ENCODE measurements around the gene DHX9.

DHX9 gene

DNA sequence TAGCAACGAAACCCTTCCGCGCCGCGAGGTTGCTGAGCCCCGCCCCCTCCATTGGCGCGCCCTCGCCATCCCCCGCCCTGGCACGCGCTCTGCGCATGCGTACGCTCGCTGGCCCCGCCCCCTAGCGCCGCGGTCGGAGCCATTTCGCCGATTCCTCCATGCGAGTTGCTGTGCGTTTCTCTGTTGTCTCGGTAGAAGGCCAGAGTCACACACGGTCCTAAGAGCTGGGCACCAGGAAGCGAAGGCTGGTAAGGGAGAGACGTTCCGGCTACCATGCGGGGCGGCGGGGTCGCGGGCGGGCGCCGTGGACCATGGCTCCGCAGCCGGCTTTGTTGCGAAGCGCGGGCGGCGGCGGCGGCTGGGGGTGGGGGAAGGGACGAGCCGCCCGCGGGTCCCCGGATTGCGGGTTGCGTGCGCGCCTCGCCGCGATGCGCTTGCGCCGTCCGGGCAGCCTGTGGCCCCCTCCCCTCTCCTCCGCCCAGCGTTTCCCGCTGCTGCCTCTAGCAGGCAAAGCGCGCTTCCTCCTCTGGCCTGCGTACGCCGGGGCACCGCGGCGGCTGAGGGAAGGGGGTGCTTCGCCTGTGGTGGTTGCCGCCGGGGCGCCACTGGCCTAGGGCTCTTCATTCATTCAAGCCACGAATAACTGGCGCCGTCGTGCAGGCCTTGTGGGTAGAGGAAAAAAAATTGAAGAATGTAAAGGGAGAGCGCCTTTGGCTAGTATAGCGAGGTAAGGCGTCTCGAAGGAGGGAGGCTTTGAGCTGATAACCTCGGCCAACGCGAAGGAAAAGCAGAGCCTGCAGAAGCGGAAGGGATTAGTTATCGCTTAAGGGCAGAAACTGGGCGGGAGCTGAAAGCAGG, at the start of gene DHX9:
DHX9 (plus strand) TSS at position 139 of the 858 bp plus-strand sequence. CDS start 3,220 bp downstream, outside the sequence.
- DNase-seq (ENCODE audit: low spot score) = peak; percentile 89

DNA sequence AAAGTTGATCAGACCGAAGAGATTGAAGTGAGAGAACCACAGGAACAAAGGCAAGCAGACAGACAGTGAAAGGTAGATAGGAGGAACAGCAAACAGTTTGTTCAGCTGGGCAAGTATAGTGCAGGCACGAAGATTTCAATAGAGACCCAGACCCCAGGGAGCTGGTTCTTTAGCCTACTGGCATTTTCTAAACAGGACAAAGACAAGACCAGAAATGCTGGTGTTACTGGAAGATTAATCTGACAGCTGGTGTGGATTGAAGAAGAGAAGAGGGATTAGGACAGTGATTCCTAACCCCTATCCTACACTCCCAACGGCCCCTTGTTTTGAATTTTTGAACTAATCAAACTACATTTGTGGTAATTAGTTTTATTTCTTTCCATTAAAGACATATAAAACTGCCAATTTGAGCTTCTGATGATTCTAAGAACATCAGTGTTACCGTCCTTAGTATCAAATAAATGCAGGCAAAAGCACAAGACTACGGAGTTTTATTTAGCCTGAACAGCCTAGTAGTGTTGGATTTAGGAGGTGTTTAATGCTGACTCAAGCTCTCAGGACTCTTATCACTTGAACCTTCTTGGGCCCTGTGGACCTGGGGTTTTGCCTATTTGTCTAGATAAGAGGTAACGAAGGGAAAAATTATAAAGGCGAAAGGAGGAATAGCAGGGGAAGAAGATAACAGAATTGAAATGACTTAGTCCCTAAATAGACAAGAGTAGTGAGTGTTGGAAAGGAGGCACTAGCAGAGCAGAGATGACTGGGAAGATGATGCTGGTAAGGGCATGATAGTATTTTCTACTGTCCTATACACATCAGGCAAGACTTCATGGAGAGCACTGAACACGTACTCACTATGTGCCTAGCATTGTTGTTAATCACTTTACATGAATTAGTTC, 47.6 kb upstream of the DHX9 start:
- no peak for DNase-seq (ENCODE audit: low spot score)

DNA sequence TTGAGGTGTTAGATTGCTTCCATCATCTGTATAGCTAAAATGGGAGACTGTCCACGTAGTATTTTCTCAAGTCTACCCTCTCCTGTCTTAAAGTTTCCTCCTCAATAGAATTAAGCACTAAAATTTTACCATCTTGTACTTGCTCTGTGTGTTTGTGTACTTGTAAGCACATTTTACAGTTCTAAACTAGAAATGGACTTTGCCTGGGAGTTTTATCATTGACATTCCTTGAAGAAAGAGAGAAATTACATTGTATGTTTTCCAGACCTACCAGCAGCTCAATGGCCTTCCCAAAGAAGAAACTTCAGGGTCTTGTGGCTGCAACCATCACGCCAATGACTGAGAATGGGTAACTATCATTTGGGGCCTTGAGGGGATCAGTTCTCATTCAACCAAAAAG, 45.1 kb upstream of the DHX9 start:
- DNase-seq (ENCODE audit: low spot score) = no peak

DNA sequence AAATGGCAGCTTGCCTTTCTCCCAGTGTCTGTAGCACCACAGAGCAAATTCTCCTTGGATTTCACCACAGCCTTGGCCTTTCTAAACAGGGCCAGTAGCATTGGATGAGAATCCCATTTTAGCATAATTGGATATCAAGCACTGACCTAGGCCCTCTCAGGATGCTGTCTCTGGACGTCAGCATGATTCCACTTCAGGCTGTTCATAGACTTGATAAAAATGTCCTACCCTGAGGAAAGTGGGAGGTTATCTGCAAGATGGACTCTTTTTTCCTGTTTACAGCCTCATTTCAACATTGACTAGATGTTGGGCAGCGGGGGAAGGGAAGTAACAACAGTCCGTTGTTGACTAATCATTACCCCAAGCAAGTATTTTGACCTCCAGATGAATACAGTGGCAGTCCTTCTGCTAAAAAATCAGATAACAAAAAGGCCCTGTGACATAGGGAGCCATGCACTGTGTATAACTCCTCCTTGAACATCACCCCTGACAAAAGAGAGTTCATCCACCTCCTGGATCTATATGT, 44.4 kb upstream of the DHX9 start:
- DNase-seq (ENCODE audit: low spot score) = no peak

DNA sequence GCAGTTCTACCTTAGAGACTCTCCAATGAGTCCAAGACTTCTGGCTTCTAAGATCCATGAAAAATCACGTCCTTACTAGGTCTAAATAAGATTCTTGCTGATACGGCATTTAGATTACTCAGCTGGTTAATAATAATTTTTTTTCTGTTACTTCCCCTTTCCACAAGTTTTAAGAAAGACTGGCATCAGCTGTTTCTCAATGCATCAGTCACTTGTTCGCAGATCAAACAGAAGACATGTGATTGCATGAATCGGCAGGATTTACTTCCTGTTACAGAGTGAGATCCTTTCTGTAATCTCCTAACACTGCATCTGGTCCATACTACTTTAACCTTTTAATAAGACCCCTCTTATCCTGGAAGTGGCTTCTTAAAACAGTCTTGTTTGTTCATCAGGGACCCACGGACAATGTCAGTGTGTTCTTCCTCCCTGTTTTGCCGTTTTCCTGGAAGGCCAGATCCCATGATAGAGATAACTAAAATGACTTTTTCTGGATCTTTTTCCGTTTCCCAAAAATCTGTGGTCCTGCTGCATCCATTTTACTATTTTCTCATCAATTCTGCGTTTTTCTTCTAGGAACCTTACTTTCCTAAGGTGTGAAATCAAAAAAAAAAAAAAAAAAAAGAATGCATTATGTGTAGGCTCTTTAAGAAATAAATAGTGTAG, 43.5 kb upstream of the DHX9 start:
- DNase-seq (ENCODE audit: low spot score) = no peak

DNA sequence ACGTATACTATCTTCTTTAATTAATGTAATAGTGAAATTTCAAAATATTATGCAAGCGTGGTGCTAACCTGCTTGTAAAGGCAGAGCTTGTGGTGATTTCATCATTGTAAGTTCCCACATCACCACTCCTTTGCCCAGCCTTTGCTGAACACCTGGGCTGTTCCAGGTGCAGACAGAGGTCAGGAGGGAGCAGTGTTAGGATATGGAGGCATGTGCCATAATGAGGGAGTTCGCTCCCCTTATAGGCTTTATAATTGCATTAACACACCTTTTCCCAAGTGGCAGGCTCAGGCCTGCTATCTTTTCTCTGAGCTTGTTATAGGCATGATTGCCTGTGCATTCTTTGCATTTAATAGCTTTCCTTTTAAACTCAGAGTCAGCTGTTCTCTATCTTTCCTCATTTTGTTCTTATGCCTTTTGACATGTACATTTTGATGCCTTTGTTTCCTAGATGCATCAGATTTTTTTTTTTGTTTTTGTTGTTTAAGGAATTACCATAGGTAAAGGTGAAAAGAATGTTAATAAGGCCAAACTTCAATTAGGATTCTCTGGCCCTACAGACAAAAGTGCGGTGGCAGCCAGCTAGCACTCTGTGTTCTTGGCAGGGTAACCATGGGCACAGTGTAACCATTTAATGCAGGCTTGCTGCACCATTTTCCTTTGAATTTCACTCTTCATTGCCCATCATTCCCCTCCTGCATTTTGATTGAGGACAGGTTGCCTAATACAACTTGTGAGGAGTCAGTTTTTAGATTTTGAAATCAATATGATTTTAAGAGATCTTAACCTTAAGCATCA, 36.9 kb upstream of the DHX9 start:
- DNase-seq (ENCODE audit: low spot score) = peak; percentile 19

DNA sequence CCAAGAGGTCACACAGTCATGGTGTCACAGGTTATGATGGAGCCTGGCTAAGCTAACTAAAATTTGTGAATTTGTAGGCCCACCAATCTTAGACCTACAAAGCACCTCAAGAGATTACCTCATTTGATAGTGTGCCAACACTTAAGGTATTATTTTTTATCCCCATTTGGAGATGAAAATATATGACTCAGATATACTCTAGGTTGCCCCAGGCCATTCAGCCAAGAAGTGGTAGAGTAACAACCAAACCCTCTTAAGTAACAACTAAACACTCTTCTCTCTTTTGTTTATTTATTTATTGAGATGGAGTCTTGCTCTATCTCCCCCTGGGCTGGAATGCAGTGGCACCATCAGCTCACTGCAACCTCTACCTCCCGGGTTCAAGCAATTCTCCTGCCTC, 35.3 kb upstream of the DHX9 start:
- DNase-seq (ENCODE audit: low spot score) = no peak

DNA sequence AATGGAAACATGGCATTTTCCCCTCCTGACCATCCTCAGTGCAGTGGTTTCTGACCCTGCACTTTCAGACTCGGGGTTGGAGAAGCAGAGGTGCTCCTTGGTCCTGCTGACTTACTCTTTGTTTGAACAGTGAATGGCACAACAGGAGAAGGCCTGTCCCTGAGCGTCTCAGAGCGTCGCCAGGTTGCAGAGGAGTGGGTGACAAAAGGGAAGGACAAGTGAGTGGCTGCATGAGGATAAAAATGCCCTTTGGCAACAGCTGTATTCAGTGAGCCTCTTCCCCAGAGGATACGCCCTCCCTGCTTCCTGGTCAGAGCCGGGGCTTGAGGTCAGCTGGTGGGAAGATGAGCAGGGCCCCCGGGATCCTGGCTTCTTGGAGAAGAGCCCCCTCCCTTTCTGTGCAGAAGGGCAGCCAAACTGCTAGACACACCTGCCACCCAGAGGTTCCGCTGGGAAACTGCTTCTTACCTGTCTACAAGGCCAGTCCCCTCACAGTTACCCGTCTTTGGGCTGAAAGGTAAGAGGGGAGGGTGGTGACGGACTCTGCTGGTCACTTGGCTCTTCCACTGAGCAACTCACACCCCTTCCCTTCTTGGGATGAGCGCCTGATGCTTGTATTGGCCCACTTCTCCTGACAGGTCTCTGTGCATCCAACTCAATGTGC, 33.0 kb upstream of the DHX9 start:
- DNase-seq (ENCODE audit: low spot score) = no peak

DNA sequence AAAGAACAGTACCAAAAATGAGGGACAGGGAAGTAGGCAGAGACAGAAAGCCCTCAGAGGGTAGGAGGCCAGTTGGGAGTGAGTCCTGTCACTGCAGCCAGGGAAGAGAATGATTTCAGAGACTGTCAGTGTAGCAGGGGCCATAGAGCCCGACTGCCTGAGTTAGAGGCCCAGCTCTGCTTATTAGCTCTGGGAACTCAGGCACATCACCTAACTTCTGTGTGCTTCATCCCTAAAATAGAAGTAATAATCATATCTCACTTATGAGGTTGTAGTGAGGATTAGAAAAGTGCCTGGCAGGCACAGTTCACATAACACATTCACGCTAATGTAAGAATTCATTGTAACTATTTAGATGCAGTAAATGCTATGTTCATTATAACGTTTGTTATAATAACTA, 31.2 kb upstream of the DHX9 start:
- DNase-seq (ENCODE audit: low spot score) = no peak

DNA sequence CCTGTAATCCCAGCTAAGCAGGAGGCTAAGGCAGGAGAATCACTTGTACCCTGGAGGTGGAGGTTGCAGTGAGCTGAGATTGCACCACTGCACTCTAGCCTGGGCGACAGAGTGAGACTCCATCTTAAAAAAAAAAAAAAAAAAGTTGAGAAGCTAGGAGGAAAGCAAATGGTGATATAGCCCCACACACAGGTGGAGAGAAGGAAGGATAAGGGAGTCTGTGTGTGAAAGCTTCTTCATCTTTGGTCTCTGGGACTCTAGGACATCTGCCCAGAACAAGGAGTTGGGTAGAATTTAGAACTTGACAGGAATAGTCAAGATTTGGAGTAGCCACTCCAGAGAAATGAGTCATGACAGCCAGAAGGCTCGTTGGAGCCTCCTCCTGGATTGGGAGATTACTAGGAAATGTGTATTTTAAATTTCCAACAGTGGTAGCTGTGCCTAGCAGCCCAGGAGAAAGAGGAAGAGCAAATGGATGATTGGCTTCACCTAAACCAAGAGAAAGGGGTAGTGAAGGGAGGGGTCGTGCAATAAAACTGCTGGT, 29.7 kb upstream of the DHX9 start:
- no peak for DNase-seq (ENCODE audit: low spot score)

DNA sequence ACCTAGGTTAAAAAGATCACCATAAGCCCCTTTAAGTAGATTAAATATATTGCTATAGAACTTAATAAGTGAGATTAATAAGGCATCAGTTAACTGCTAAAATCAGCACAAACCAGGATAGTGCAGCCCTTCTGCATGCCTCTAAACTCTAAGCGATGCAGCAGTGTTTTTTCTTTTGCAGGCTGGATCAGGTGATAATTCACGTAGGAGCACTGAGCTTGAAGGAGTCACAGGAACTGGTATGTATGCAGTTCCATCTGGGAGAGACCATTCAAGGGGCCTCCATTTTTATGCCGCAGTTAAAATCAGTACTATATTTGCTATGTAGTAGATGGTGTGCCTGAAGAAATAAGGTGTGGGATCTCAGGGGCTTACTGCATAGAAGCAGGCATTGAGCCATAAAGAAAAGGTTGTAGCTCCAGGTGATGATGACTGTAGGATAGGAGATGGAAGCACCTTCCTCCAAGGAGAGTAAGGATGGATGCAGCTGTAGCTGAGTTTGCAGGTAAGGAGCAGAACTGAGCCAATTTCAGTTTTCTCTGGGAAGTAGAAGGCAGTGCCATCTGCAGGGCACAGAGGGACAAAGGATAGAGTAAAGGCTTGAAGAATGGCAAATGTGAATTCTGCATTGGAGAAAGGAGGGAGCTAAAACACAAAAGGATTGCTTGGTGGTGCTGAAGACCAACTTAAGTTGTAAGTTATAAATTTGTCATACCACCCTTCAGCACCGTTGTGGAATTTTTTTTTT, 27.0 kb upstream of the DHX9 start:
- peak; percentile 17 for DNase-seq (ENCODE audit: low spot score)

DNA sequence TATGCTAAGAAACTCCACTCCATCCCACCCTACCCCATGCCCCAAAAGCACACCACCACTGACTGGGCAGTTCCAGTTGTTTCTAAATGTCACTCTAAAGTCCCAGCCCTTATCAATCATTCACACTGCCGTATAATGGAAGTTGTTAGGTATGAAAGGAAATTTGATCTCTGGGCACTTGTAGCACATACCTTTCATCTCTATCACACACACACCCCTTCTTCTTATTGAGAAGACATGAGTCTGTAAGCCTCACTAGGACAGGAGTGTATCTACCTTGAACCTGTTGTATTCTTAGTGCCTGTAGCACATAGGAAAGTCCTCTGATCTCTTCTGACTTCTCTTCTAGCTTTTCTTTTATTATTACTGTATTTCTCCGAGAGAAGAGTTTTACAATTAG, 22.3 kb upstream of the DHX9 start:
- no peak for DNase-seq (ENCODE audit: low spot score)

DNA sequence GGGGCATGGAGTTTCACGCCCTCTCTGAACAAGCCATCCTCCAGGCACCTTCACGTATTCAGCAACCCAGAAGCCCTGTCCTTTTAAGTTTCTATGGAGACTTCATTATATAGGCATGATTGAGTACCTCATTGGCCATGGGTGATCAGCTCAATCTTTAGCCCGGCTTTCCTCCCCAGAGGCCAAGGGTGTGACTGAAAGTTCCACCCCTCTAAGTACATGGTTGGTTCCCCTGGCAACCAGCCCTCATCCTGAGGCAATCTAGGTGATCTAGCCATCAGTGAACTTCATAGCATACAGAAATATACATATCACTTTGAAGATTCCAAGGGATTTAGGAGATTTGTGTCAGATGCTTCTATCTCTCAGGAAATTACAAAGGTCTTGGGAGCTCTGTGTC, 21.3 kb upstream of the DHX9 start:
- no peak for DNase-seq (ENCODE audit: low spot score)

DNA sequence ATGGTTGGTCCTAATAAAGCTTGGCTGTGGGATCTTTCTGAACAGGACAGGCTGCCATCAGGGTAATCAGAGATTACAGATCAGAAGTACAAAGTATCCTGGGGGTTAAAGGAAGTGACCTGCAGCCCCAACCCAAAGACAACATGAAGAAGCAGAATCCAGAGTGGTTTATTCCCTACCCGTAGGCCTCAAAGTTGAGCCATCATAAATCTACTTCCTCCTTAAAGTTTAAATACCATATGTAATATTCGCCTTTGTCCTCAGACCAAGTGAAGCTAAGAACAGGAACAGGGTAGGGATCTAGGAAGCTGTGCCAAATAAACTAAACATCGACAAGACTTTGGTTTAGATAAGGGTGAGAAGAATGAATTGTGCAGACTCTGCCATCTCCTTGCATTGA, 15.9 kb upstream of the DHX9 start:
- no peak for DNase-seq (ENCODE audit: low spot score)

DNA sequence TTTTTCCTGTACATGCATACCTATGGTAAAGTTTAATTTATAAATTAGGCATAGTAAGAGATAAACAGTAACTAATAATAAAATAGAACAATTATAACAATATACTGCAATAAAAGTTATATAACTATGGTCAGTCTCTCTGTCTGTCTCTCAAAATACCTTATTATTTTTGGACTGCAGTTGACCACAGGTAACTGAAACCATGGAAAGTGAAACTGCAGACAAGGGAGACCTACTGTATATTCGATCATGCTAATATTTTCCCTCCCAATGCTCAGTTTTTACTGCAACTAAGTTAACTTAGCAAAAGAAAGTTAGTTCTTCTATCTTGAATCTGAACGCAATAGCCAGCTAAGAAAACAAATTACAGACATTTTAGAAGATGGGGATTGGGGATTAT, 12.3 kb upstream of the DHX9 start:
- no peak for DNase-seq (ENCODE audit: low spot score)

DNA sequence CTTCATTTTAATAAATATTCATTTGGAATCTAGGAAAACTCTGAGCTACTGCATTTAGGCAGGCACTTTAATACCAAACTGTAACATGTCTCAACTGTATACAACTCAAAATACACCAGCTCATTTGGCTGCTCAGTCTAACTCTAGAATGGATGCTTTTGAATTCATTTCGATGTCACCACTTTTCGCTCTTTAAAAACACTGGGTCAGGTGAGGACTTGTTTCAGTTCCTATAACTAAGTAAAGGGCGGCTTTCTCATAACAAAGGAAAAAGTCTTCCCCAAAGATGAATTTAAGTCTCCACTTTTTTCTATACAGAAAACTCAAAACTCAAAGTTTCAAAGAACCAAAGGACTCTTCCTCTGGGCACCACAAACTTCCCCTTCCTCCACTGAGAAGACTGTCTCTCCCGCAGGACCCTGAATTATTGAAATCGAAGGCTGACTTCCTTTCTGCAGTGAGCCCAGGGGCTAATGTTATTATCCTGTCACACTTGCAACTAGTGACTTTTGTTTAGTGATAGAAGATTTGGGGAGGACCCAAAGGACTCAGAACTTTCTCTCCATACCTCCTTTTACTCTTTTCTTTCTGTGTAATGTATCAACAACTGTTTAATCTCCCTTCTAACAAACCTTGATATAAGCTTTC, 9.7 kb upstream of the DHX9 start:
- DNase-seq (ENCODE audit: low spot score) = no peak

DNA sequence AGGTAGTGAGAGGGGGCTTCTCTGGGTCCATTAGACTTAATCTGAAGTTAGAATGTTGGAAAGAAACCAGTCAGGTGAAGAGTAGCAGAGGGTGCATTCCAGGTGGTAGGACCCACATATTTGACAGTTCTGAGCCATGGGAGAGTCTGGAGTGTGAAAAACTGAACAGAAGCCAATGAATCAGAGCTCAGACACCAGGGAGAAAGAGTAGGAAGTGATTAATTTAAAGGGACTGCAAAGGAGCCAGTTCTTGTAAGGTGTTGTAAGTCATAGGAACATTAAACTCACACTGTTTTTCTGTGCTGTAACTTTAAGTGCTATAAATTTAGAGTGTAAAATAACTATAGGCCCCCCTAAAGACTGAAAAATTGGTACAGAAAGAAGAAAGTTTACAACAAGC, 5.9 kb upstream of the DHX9 start:
- no peak for DNase-seq (ENCODE audit: low spot score)

DNA sequence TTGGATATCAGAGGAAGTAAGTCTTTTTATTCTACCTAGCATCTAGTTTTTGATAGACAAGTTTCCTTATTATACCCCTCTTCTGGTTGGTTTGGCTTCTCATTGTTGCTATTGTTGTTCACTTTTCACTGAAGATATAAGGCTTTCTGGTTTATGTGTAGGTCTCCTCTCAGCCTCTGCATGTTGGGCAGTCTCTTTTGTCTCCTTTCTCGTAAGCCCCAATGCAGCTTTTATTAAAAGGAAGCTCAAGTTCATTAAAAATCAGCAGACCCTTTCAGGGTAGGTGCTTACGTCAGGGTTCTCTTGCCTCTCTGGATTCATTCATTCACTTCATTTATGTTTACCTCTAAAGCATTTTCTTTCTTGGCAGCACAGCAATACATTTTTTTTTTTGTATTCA, 4.8 kb upstream of the DHX9 start:
- no peak for DNase-seq (ENCODE audit: low spot score)

DNA sequence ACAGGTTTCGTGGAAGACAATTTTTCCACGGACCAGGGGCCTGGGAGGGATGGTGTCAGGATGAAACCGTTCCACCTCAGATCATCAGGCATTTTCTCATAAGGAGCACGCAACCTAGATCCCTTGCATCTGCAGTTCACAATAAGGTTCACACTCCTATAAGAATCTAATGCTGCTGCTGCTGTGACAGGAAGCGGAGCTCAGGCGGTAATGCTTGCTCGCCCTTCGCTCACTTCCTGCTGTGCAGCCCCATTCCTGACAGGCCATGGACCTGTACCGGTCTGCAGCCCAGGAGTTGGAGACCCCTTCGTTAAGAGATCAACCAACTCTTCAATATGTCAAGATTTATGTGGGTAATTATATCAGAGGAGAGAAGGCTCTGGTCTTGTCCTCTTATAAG, 3.3 kb upstream of the DHX9 start:
- DNase-seq (ENCODE audit: low spot score) = no peak

All from cerebellar cortex (tissue), 1 donor.